Naive thymus-derived CD8-positive, alpha-beta T cell (primary cell): ENCODE data around the gene INTS3. TPM values are rescaled to one million over a fixed set of nuclear protein-coding genes. Genes with fewer than 3 reads are reported as not detected.
"Not testable (repeated sequence)": the region's sequence is repeated elsewhere in the genome, so short reads cannot be mapped to it uniquely, and the experiment has no call there.

Experiments used
- ATAC-seq, 2 donors: fragments of 150-1000 bp; cut with Tn5 transposase in 1 of 2; sonication (Bioruptor Pico), chemical (Tn5 transposase) in 1 of 2; 1 replicate in 1 of 2; 2 replicates in 1 of 2; pipeline ENCODE4 v1.10.0; 2021; ENCODE audit warnings: mild to moderate bottlenecking in 2 of 2, moderate library complexity in 2 of 2
- POLR2A ChIA-PET: fragments of 350-600 bp; sonication (Branson Sonifier 250); formaldehyde crosslinking; loops from one replicate; lab custom pipeline; 2021; ENCODE audit warnings: antibody characterized with exemption; lab: Charles Lee
- DNase-seq, 10 donors: peaks; one replicate each; pipeline versions ENCODE4 v3.0.0 to v3.0.0-alpha.2; 2020 to 2022
- H3K27ac Mint-ChIP-seq, 10 donors: one replicate each; pipeline ENCODE4 v1.8.0; 2020 to 2022; ENCODE audit warnings: mild to moderate bottlenecking in 10 of 10, mixed read lengths in 10 of 10, moderate library complexity in 4 of 10, inconsistent platforms in 1 of 10
- H3K27me3 Mint-ChIP-seq, 5 donors: one replicate each; pipeline ENCODE4 v1.8.0; 2021 to 2022; ENCODE audit warnings: mixed read lengths in 5 of 5
- H3K36me3 Mint-ChIP-seq, 3 donors: one replicate each; pipeline ENCODE4 v1.8.0; 2020 to 2022; ENCODE audit warnings: mixed read lengths in 3 of 3, mild to moderate bottlenecking in 2 of 3, inconsistent platforms in 1 of 3
- H3K4me1 Mint-ChIP-seq, 4 donors: one replicate each; pipeline ENCODE4 v1.8.0; 2021 to 2022; ENCODE audit warnings: mixed read lengths in 4 of 4
- H3K4me3 Mint-ChIP-seq, 10 donors: one replicate each; pipeline ENCODE4 v1.8.0; 2020 to 2022; ENCODE audit warnings: mild to moderate bottlenecking in 10 of 10, mixed read lengths in 10 of 10, moderate library complexity in 6 of 10, inconsistent platforms in 1 of 10
- H3K9me3 Mint-ChIP-seq, 9 donors: one replicate each; pipeline ENCODE4 v1.8.0; 2020 to 2022; ENCODE audit warnings: mixed read lengths in 9 of 9, mild to moderate bottlenecking in 3 of 9, inconsistent platforms in 1 of 9, moderate library complexity in 1 of 9
- polyA plus RNA-seq, 3 donors: library from polyadenylated mRNA; unstranded; fragments of 300-500 nt; fragmentation: Illumina TruSeq; gene quantifications; one replicate each; pipeline ENCODE4 v1.2.3, GENCODE V29; 2021
- total RNA-seq, 8 experiments: library from RNA in 2 of 8; stranded (reverse) in 2 of 8; gene quantifications; one replicate each; pipeline ENCODE4 v1.2.3 and lab custom pipeline; 2021 to 2026

INTS3 gene
- total and polyA plus RNA-seq, 5 experiments from 2014 or later, result 10.0 to 60.6 (median 13.8) TPM

DNA sequence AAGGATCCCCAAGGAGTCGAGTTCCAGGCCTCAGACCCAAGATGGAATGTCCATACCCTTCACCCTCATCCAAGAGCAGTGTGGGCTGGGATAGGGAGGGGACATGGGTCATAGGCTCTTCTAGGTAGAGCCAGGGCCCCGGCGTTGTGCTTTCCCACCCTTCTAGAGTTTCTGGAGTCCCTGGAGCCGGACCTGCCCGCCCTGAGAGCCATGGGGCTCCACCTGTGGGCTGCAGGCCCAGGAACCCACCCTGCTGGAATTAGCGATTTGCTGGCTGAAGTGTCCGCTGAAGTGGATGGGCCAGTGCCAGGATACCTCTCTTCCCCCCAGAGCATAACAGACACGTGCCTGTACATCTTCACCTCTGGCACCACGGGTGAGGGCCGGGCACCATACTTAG, 48.5 kb downstream of the INTS3 start:
- Mint-ChIP-seq H3K36me3 (peaks cover 0 to 9% (median 0%) of the 10 kb centered on the region in 3 donors), H3K9me3 (no peaks in the 10 kb centered on the region), H3K4me1 (peaks cover 16 to 39% (median 35%) of the 10 kb centered on the region in 4 donors), H3K27me3 (no peaks in the 10 kb centered on the region), H3K4me3 (peak overlapping the region; percentile 65 to 90 (median 81)), H3K27ac (peak overlapping the region in 7 of 10 donors; percentile 34 to 88 (median 63))
- DNase-seq (no peak), ATAC-seq (no peak)
- POLR2A ChIA-PET, result interaction anchor here (0.7 to 2.5 kb wide), 9 partner anchors 7 to 217 kb away, joined by 3 to 20 read pairs (median 6); partner anchors contain the start of gene RPS27

DNA sequence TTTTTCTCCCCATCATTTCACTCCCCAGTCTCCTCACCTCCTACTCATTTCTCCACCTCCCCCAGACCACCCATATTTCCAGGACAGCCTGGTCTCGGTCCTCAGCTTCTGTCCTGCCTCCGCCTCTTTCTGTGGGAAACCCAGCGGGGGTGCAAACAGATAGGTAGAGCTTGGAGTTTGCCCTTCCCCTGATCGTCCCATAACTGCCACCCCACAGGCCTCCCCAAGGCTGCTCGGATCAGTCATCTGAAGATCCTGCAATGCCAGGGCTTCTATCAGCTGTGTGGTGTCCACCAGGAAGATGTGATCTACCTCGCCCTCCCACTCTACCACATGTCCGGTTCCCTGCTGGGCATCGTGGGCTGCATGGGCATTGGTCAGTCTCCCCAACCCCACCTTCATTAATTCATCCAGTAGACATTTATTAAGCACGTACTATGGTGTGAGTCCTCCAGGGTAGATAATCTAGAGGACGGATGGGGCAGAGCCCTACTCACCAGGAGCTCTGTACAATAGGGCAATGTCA, 49.1 kb downstream of the INTS3 start:
- ATAC-seq, result no peak
- Mint-ChIP-seq H3K27me3 (no peaks in the 10 kb centered on the region), H3K36me3 (peaks cover 0 to 8% (median 0%) of the 10 kb centered on the region in 3 donors), H3K27ac (peak overlapping the region in 7 of 10 donors; percentile 34 to 88 (median 59)), H3K4me3 (peak overlapping the region; percentile 58 to 89 (median 72)), H3K9me3 (no peaks in the 10 kb centered on the region), H3K4me1 (peaks cover 16 to 40% (median 35%) of the 10 kb centered on the region in 4 donors)
- DNase-seq, result no peak
- POLR2A ChIA-PET, result interaction anchor here (0.6 to 2.0 kb wide), 4 partner anchors 9 to 246 kb away, joined by 3 to 20 read pairs (median 6); partner anchors contain the start of gene RPS27

DNA sequence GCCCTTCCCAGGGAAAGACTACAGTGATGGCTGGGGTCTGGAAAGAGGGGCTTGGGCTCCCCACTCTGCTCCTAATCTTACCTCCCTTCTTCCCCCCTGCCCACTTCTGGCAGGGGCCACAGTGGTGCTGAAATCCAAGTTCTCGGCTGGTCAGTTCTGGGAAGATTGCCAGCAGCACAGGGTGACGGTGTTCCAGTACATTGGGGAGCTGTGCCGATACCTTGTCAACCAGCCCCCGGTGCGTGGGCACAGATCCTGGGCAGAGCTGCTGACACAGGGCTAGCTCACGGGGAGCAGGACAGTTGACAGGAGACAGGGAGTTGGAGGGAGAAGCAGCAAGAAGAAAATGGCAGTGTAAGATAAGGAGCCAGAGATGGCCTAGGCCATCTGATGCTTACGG, 49.8 kb downstream of the INTS3 start:
- Mint-ChIP-seq H3K36me3 (peaks cover 0 to 2% (median 0%) of the 10 kb centered on the region in 3 donors), H3K27me3 (no peaks in the 10 kb centered on the region), H3K4me3 (peak overlapping the region in 3 of 10 donors; percentile 30 to 73 (median 41)), H3K27ac (peak overlapping the region in 2 of 10 donors; percentile 32 to 63), H3K4me1 (peaks cover 16 to 44% (median 36%) of the 10 kb centered on the region in 4 donors), H3K9me3 (no peaks in the 10 kb centered on the region)
- no peak for DNase-seq
- ATAC-seq, result no peak
- POLR2A ChIA-PET, result interaction anchor here (0.6 to 1.0 kb wide), 2 partner anchors 213 to 247 kb away, joined by 3 to 4 read pairs; partner anchors contain the start of gene RPS27

DNA sequence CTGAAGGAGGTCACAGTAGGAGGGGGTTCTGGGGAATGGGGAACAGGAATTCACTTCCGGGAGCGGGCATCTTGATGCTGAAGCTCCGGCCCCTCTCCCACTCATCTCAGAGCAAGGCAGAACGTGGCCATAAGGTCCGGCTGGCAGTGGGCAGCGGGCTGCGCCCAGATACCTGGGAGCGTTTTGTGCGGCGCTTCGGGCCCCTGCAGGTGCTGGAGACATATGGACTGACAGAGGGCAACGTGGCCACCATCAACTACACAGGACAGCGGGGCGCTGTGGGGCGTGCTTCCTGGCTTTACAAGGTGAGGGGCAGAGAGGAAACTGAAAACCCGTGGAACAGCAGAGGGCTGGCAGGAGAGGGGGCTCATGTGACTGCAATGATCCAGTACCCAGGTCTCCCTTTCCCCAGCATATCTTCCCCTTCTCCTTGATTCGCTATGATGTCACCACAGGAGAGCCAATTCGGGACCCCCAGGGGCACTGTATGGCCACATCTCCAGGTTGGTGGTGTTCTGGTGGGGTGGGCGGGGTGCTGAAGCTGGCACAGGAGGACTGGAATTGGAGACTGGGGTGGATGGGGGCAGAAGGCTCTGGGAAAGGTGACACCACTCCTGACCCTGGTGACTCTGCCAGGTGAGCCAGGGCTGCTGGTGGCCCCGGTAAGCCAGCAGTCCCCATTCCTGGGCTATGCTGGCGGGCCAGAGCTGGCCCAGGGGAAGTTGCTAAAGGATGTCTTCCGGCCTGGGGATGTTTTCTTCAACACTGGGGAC, 50.4 kb downstream of the INTS3 start:
- DNase-seq (no peak), ATAC-seq (no peak)
- Mint-ChIP-seq H3K36me3 (no peaks in the 10 kb centered on the region), H3K4me3 (peak overlapping the region in 3 of 10 donors; percentile 19 to 30 (median 29)), H3K27me3 (no peaks in the 10 kb centered on the region), H3K9me3 (no peaks in the 10 kb centered on the region), H3K4me1 (peaks cover 17 to 49% (median 40%) of the 10 kb centered on the region in 4 donors), H3K27ac (peak overlapping the region in 2 of 10 donors; percentile 32 to 65)
- POLR2A ChIA-PET, result interaction anchor here (1.0 kb wide), 1 partner anchor 212 kb away, joined by 3 read pairs; the partner anchor contains the start of gene RPS27

DNA sequence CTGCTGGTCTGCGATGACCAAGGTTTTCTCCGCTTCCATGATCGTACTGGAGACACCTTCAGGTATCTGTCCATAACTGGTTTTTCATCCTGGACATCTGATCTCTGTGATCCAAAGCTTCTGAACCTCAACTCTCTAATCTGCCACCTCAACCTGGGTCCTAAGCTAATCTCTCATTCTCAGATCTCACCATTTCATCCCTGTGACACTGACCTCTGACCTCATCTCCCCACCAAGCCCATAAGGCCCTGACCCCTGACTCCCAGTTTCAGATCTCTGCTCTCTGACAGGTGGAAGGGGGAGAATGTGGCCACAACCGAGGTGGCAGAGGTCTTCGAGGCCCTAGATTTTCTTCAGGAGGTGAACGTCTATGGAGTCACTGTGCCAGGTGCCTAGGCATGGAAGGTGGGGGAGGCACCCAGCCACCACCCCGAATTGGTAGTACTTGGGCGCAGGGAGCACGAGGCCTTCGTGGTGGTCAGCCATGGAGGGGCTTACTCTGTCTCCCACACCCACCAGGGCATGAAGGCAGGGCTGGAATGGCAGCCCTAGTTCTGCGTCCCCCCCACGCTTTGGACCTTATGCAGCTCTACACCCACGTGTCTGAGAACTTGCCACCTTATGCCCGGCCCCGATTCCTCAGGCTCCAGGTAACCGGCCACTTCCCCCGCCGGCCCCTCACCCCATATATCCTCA, 51.1 kb downstream of the INTS3 start:
- no peaks in the 10 kb centered on the region for H3K27me3 Mint-ChIP-seq
- H3K36me3 Mint-ChIP-seq, result no peaks in the 10 kb centered on the region
- no peak for DNase-seq
- peak overlapping the region in 4 of 10 donors; percentile 19 to 53 (median 30) for H3K4me3 Mint-ChIP-seq
- H3K27ac Mint-ChIP-seq, result peak overlapping the region in 3 of 10 donors; percentile 12 to 65 (median 59)
- ATAC-seq, result no peak
- POLR2A ChIA-PET, result interaction anchor here (1.2 kb wide), 1 partner anchor 198 kb away, joined by 3 read pairs; the partner anchor contains the start of gene JTB
- H3K9me3 Mint-ChIP-seq, result no peaks in the 10 kb centered on the region
- H3K4me1 Mint-ChIP-seq, result peaks cover 17 to 46% (median 39%) of the 10 kb centered on the region in 4 donors

DNA sequence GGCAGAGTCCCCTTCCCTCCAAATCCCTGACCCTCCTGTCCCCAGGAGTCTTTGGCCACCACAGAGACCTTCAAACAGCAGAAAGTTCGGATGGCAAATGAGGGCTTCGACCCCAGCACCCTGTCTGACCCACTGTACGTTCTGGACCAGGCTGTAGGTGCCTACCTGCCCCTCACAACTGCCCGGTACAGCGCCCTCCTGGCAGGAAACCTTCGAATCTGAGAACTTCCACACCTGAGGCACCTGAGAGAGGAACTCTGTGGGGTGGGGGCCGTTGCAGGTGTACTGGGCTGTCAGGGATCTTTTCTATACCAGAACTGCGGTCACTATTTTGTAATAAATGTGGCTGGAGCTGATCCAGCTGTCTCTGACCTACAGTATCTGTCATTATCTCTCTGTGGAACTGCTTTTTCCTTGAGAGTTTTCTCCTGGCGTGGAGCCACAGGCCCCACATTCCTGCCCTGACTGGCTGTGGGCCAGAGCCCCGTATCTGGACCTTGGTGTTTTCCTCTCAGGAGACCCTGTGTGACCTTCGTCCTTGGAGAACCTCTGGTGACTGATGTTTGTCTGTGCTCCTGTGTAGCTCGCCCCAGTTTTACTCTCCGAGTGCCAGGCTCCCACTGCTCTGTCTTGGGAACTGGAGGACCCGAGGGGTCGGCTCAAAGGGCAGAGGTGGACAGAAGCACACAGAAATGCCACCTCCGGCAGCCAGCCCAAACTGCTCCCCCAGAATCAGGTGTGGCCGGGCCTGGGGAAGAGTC, 52.1 kb downstream of the INTS3 start:
- no peak for DNase-seq
- peak overlapping the region in 1 of 10 donors; percentile 70 for H3K4me3 Mint-ChIP-seq
- no peaks in the 10 kb centered on the region for H3K9me3 Mint-ChIP-seq
- no peaks in the 10 kb centered on the region for H3K27me3 Mint-ChIP-seq
- no peaks in the 10 kb centered on the region for H3K36me3 Mint-ChIP-seq
- no peak for ATAC-seq
- POLR2A ChIA-PET, result interaction anchor here (1.2 to 4.4 kb wide), 2 partner anchors 198 to 211 kb away, joined by 3 to 40 read pairs; partner anchors contain the start of genes JTB and RPS27
- H3K27ac Mint-ChIP-seq, result peak overlapping the region in 1 of 10 donors; percentile 40
- peaks cover 10 to 36% (median 30%) of the 10 kb centered on the region in 4 donors for H3K4me1 Mint-ChIP-seq

DNA sequence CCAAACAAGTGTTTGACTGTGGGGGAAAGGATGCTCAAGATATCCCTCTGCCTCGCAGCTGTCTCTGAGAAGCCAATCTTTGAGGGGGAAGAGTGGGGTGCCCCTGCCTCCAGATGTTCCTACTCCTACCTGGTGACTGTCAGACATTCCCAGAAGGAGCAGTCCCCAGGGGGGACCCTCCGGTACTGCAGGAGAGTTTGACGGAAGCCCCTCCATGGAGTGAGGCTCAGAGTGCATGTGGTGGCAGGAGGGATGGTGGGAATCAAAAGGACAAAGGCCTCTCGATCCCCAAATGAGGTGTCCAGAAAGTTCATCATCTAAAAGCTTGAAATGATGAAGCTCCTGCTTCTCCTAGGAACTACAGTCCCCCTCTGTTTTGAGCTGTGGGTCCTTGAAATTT, 52.7 kb downstream of the INTS3 start:
- Mint-ChIP-seq H3K4me3 (no peak overlapping the region), H3K4me1 (peaks cover 10 to 36% (median 28%) of the 10 kb centered on the region in 4 donors), H3K27ac (peak overlapping the region in 2 of 10 donors; percentile 24 to 40), H3K9me3 (no peaks in the 10 kb centered on the region), H3K36me3 (no peaks in the 10 kb centered on the region), H3K27me3 (no peaks in the 10 kb centered on the region)
- no peak for ATAC-seq
- DNase-seq, result no peak
- POLR2A ChIA-PET, result interaction anchor here (1.2 to 4.4 kb wide), 3 partner anchors 197 to 236 kb away, joined by 3 to 40 read pairs (median 4); partner anchors contain the start of genes JTB and RPS27

DNA sequence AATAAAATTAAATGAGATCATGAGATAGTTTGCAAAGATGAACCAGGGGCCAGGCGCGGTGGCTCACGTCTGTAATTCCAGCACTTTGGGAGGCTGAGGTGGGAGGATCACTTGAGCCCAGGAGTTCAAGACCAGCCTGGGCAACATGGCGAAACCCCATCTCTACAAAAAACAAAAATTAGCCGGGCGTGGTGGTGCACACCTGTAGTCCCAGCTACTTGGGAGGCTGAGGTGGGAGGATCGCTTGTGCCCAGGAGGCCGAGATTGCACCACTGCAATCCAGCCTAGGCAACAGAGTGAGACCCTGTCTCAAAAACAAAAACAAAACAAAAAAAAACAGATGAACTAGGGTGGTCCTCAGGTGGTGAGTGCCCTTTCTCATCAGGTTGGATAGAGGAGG, 54.8 kb downstream of the INTS3 start:
- not testable (repeated sequence) for H3K9me3 Mint-ChIP-seq

DNA sequence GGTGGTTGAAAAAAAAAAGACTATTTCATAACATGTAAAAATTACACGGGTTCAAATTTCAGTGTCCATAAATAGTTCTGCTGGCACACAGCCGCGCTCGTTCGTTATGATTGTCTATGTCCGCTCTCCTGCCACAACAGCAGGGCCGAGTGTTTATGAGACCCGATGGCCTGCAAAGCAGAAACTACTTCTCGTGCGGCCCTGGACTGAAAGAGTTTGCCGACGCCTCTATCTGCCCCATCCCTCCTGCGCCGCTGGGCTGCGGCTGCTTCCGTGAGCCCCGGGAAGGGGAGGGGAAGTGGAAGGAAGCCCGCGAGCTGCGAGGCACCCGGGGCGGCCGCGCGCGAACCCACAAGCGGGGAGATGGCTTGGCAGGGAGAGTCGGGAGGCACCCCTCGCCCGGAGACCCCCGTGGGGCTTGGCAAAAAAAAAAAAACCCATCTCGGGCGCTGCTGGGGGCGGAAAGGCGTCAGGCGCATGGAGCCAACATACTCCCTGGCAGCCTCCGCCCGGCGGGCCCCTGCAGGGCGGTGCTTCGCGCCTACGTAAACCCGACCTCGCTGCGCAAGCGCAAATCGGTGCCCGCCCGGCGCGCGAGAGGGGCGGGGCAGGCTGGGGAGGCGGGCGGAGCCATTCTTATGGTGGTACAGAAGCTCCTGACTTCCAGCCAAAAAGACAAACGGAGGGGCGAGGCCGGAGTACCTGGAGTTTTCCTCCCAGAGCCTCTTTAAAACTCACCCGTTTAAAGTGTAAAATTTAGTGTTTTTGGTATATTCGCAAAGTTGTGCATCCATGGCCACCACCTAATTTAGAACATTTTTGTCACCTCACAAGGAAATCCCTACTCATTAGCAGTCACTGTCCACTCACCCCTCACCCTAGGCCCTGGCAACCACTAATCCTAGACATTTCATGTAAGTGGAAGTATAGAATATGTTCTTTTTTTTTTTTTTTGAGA, 55.7 kb downstream of the INTS3 start:
- POLR2A ChIA-PET, result interaction anchor here (0.6 to 4.4 kb wide), 24 partner anchors 8 to 238 kb away, joined by 3 to 40 read pairs (median 3); partner anchors contain the start of genes GATAD2B, JTB, RAB13 and RPS27
- Mint-ChIP-seq H3K27me3 (no peaks in the 10 kb centered on the region), H3K9me3 (no peaks in the 10 kb centered on the region), H3K4me3 (peak overlapping the region; percentile 84 to 96 (median 94)), H3K36me3 (no peaks in the 10 kb centered on the region), H3K4me1 (peaks cover 2 to 22% (median 11%) of the 10 kb centered on the region in 4 donors), H3K27ac (peak overlapping the region; percentile 80 to 99 (median 98))
- ATAC-seq (peak; percentile 94), DNase-seq (peak; percentile 85 to 96 (median 92))

More for the DNA sequence above, 54.8 kb downstream of the INTS3 start:
- not testable (repeated sequence) for H3K27me3 Mint-ChIP-seq, H3K36me3 Mint-ChIP-seq, DNase-seq, ATAC-seq
- Mint-ChIP-seq H3K4me3 (peak overlapping the region; percentile 84 to 96 (median 94)), H3K4me1 (peaks cover 2 to 20% (median 12%) of the 10 kb centered on the region in 4 donors), H3K27ac (peak overlapping the region; percentile 80 to 99 (median 98))
- POLR2A ChIA-PET, result interaction anchor here (0.7 to 4.4 kb wide), 4 partner anchors 13 to 208 kb away, joined by 3 to 40 read pairs (median 6); partner anchors contain the start of genes JTB and RPS27

DNA sequence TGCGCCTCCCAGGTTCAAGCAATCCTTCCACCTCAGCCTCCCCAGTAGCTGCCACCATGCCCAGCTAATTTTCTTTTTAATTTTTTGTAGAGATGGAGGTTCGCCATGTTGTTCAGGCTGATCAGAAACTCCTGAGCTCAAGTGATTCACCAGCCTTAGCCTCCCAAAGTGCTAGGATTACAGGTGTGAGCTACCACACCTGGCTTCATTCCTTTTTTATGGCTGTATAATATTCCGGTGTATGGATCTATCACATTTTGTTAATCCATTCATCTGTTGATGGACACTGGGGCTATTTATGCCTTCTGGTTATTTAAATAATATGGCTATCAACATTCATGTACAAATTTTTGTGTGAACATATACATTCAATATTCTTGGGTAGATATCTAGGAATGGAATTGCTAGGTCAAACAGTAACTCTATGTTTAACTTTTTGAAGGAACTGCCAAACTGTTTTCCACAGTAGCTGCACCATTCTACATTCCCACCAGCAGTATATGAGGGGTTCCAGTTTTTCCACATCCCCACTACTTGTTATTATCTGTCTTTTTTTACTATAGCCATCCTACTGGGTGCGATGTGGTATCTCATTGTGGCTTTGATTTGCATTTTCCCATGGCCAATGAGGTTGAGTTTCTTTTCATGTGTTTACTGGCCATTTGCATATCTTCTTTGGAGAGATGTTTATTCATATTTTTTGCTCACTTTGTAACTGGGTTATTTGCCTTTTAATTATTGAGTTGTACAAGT, 58.4 kb downstream of the INTS3 start:
- H3K4me3 Mint-ChIP-seq, result no peak overlapping the region
- peaks cover 11 to 47% (median 34%) of the 10 kb centered on the region in 4 donors for H3K4me1 Mint-ChIP-seq
- peaks cover 0 to 2% (median 0%) of the 10 kb centered on the region in 5 donors for H3K27me3 Mint-ChIP-seq

More for the DNA sequence above, 58.4 kb downstream of the INTS3 start:
- Mint-ChIP-seq H3K27ac (no peak overlapping the region), H3K36me3 (no peaks in the 10 kb centered on the region), H3K9me3 (no peaks in the 10 kb centered on the region)
- ATAC-seq (no peak), DNase-seq (no peak)
- POLR2A ChIA-PET, result interaction anchor here (1.3 to 2.0 kb wide), 2 partner anchors 10 to 204 kb away, joined by 6 to 8 read pairs; partner anchors contain the start of genes RPS27 and SLC27A3
